Activated CD8-positive, alpha-beta memory T cell treated with anti-CD3 and anti-CD28 coated beads, Interleukin-2, amount 50 U/mL, for 4 hours (primary cell): ENCODE data around the gene FAM149B1.

Experiments used
- DNase-seq: peaks from one replicate; pipeline ENCODE4 v3.0.0-alpha.2; 2020

The FAM149B1 gene

GRCh38 chr10:73182568-73182967 is 14.6 kb downstream of the FAM149B1 start:
- no peak for DNase-seq

GRCh38 chr10:73183667-73184281 is 15.9 kb downstream of the FAM149B1 start:
- no peak for DNase-seq

- DNase-seq, result no peak
These were observed 18.3 kb downstream of the FAM149B1 start for GRCh38 chr10:73186266-73186665.

GRCh38 chr10:73190188-73190587 is 22.3 kb downstream of the FAM149B1 start:
- DNase-seq, result no peak

- no peak for DNase-seq
These were observed 37.2 kb downstream of the FAM149B1 start for GRCh38 chr10:73205081-73205480.

- no peak for DNase-seq
These were observed 38.0 kb downstream of the FAM149B1 start for GRCh38 chr10:73205890-73206289.

GRCh38 chr10:73206385-73206784 is 38.5 kb downstream of the FAM149B1 start:
- no peak for DNase-seq

- no peak for DNase-seq
These were observed 40.0 kb downstream of the FAM149B1 start for GRCh38 chr10:73207883-73208282.

- DNase-seq, result no peak
These were observed 41.8 kb downstream of the FAM149B1 start for GRCh38 chr10:73209705-73210104.

GRCh38 chr10:73210395-73211105 is 42.6 kb downstream of the FAM149B1 start:
- no peak for DNase-seq

- no peak for DNase-seq
These were observed 43.3 kb downstream of the FAM149B1 start for GRCh38 chr10:73211106-73211811.

- no peak for DNase-seq
These were observed 47.8 kb downstream of the FAM149B1 start for GRCh38 chr10:73215749-73216148.

GRCh38 chr10:73217628-73218027 is 49.7 kb downstream of the FAM149B1 start:
- DNase-seq, result no peak

GRCh38 chr10:73218431-73219191 is 50.7 kb downstream of the FAM149B1 start:
- DNase-seq, result no peak

GRCh38 chr10:73219384-73219783 is 51.5 kb downstream of the FAM149B1 start:
- no peak for DNase-seq

GRCh38 chr10:73220989-73221388 is 53.1 kb downstream of the FAM149B1 start:
- no peak for DNase-seq

- DNase-seq, result no peak
These were observed 57.6 kb downstream of the FAM149B1 start for GRCh38 chr10:73225518-73225917.

GRCh38 chr10:73226663-73227062 is 58.7 kb downstream of the FAM149B1 start:
- no peak for DNase-seq

GRCh38 chr10:73228247-73228646 is 60.3 kb downstream of the FAM149B1 start:
- DNase-seq, result no peak

- no peak for DNase-seq
These were observed 61.6 kb downstream of the FAM149B1 start for GRCh38 chr10:73229567-73229966.

GRCh38 chr10:73232887-73233286 is 65.0 kb downstream of the FAM149B1 start:
- DNase-seq, result no peak

GRCh38 chr10:73233883-73234282 is 66.0 kb downstream of the FAM149B1 start:
- DNase-seq, result no peak

- no peak for DNase-seq
These were observed 66.8 kb downstream of the FAM149B1 start for GRCh38 chr10:73234695-73235094.
